Body of pancreas (tissue), 4 donors: Measurements from ENCODE around the gene SLC25A29. TPM values are rescaled to one million over a fixed set of nuclear protein-coding genes. Genes with fewer than 3 reads are reported as not detected.

Experiments used
- ATAC-seq: fragments of 150-250 bp; one replicate; pipeline ENCODE4 v1.9.1; 2016
- DNase-seq, 4 donors: peaks; one replicate each; pipeline ENCODE4 v3.0.0-alpha.2; 2019
- H3K27ac ChIP-seq, 4 donors: fragments of 200-600 bp; sonication (generic); 1 replicate in 3 of 4; 2 replicates in 1 of 4; pipeline versions ENCODE4 v1.5.1 to v1.6.1; 2016 to 2019; ENCODE audit warnings: mild to moderate bottlenecking in 1 of 4, mixed read lengths in 1 of 4, moderate library complexity in 1 of 4
- H3K27me3 ChIP-seq, 2 donors: fragments of 200-600 bp; sonication (generic); one replicate each; pipeline ENCODE4 v1.6.0; 2016; ENCODE audit warnings: mild to moderate bottlenecking in 1 of 2
- H3K36me3 ChIP-seq, 2 donors: fragments of 200-600 bp; sonication (generic); replicated peaks in 1 of 2; 2 replicates each; pipeline ENCODE4 v1.5.1; 2016; ENCODE audit warnings: low read depth in 2 of 2; ENCODE audit not compliant: insufficient read depth in 1 of 2
- H3K4me1 ChIP-seq: fragments of 200-600 bp; sonication (generic); one replicate; pipeline ENCODE4 v1.6.0; 2016
- H3K4me3 ChIP-seq, 2 donors: fragments of 200-600 bp; sonication (generic); 1 replicate in 1 of 2; 2 replicates in 1 of 2; pipeline ENCODE4 v1.5.1; 2016 to 2019
- H3K9me3 ChIP-seq, 3 donors: fragments of 200-600 bp; sonication (generic); 1 replicate in 2 of 3; 2 replicates in 1 of 3; pipeline ENCODE4 v1.5.1; 2016
- CTCF ChIP-seq, 7 experiments: fragments of 450-650 bp in 4 of 7; fragments of 200-600 bp in 3 of 7; sonication (generic) in 3 of 7; IDR thresholded peaks; one replicate each; pipeline ENCODE4 v1.5.1; 2016 to 2019; ENCODE audit warnings: antibody characterized with exemption in 7 of 7
- POLR2A ChIP-seq, 3 donors: fragments of 450-650 bp; IDR thresholded peaks; one replicate each; pipeline ENCODE4 v1.6.1; 2016; ENCODE audit warnings: antibody characterized with exemption in 3 of 3, mild to moderate bottlenecking in 2 of 3
- WGBS, 2 donors: methylation state at CpG; one replicate each; pipeline ENCODE4 v1.1.5; 2017; 5-methylcytosine and 5-hydroxymethylcytosine counted together
- intact Hi-C: fragments of 100-400 bp; cut with DNase I; formaldehyde crosslinking; loops from one replicate; pipeline ENCODE4 v1.15.1; 2023
- microRNA counts, 2 donors: library from miRNA; unstranded; fragments of <30 nt; microRNA quantifications; one replicate each; lab custom pipeline; 2017
- microRNA-seq, 2 donors: library from miRNA; unstranded; fragments of <30 nt; microRNA quantifications; one replicate each; pipeline ENCODE4, GENCODE V29; 2016; ENCODE audit warnings: borderline number of aligned reads in 2 of 2, borderline replicate concordance in 2 of 2
- small RNA-seq: library from RNA; depleted of rRNA; stranded (forward); fragments of <200 nt; gene quantifications from one replicate; pipeline ENCODE3, GENCODE V24; 2016
- total RNA-seq, 2 donors: library from RNA; depleted of rRNA; stranded (reverse); fragments of >200 nt; gene quantifications; one replicate each; pipeline ENCODE4 v1.1.0, GENCODE V29; 2016

SLC25A29 gene
- total RNA-seq, 2 donors from 2014 or later: 25.2 to 63.9 TPM

GRCh38 chr14:100243020-100243419 is 63.2 kb downstream of the SLC25A29 start:
- H3K4me1 ChIP-seq: peaks cover 67% of the 10 kb centered on the region
- H3K27ac ChIP-seq: no peak overlapping the region
- H3K4me3 ChIP-seq: no peak overlapping the region
- H3K9me3 ChIP-seq: no peaks in the 10 kb centered on the region
- intact Hi-C loops: loop anchor here (5.0 kb wide), 1 partner anchor 39 kb away; no protein-coding TSS in a partner anchor
- DNase-seq (no peak), ATAC-seq (no peak)
- 80 to 85% methylated on average over 3 of the region's 3 CpGs for WGBS, 2 donors
- TF ChIP-seq CTCF (IDR thresholded peaks at IDR 0.05) (no peak), POLR2A (IDR thresholded peaks at IDR 0.05) (no peak)
- no peaks in the 10 kb centered on the region for H3K27me3 ChIP-seq
- no peaks in the 10 kb centered on the region for H3K36me3 ChIP-seq

- Histone ChIP-seq H3K9me3 (no peaks in the 10 kb centered on the region), H3K27me3 (no peaks in the 10 kb centered on the region), H3K4me3 (no peak overlapping the region), H3K4me1 (peaks cover 64% of the 10 kb centered on the region), H3K27ac (peak overlapping the region in 3 of 4 donors; percentile 94 to 100 (median 95)), H3K36me3 (no peaks in the 10 kb centered on the region)
- intact Hi-C loops: loop anchor here (5.0 kb wide), 1 partner anchor 41 kb away; no protein-coding TSS in a partner anchor
- no peak for TF ChIP-seq POLR2A (IDR thresholded peaks at IDR 0.05)
- TF ChIP-seq CTCF (IDR thresholded peaks at IDR 0.05): no peak
- ATAC-seq (no peak), DNase-seq (no peak)
- 10 to 12% methylated on average over 3 of the region's 3 CpGs for WGBS, 2 donors
These were observed 65.0 kb downstream of the SLC25A29 start for GRCh38 chr14:100241279-100241678.

MicroRNA genes within 50 kb of the gene (microRNA counts, 767-probe panel; counts per million panel counts)
- microRNA hsa-miR-345-5p (lab: Ali Mortazavi, UCI): 0 to 736 counts per million in 2 donors

Small RNA genes within 50 kb of the gene (microRNA-seq; reads per million reads assigned to microRNA genes)
- gene MIR345 (54.9 to 59.2 reads per million in 2 donors), gene MIR6764 (0 to 0.93 reads per million in 2 donors)

Small RNA genes within 50 kb of the gene (small RNA-seq; reads per million reads assigned to genes)
- gene MIR345 (8.7 reads per million, percentile 91 among the genes with 10 or more reads in this experiment), gene RN7SL523P (not detected)

Other genes with a start within 250 kb of the SLC25A29 start
- 10 to 100 TPM; 22.3 to 57.7 TPM for gene EVL, start 241.0 kb downstream of the SLC25A29 start, total RNA-seq
- gene DEGS2, start 146.8 kb downstream of the SLC25A29 start, total RNA-seq: 10 to 100 TPM in 1 of 2 donors, 1 to 10 TPM in 1; 7.3 to 10.5 TPM
- 10 to 100 TPM; 27.0 to 30.3 TPM for gene YY1, start 67.3 kb downstream of the SLC25A29 start, total RNA-seq
- not detected for gene SLC25A47, start 16.9 kb upstream of the SLC25A29 start, total RNA-seq
- gene WDR25, start 70.0 kb upstream of the SLC25A29 start, total RNA-seq: 1 to 10 TPM; 7.9 to 8.0 TPM